Vagina (tissue), 2 donors: ENCODE results near the gene MTIF3.

Source experiments
- POLR2A ChIP-seq, 2 donors: fragments of 450-650 bp; IDR thresholded peaks; one replicate each; pipeline ENCODE4 v1.6.1; 2017; ENCODE audit warnings: antibody characterized with exemption in 2 of 2, mild to moderate bottlenecking in 2 of 2, moderate library complexity in 2 of 2
- POLR2AphosphoS5 ChIP-seq, 2 donors: sonication (generic); formaldehyde crosslinking; IDR thresholded peaks; one replicate each; pipeline ENCODE4 v1.9.0; 2017; ENCODE audit warnings: antibody characterized with exemption in 2 of 2, mild to moderate bottlenecking in 2 of 2, low read depth in 1 of 2; ENCODE audit not compliant: insufficient read depth in 1 of 2
- TF ChIP-seq, protein P1 (sequence below), 3 experiments: fragments of 450-650 bp in 2 of 3; fragments of 200-600 bp in 1 of 3; sonication (generic) in 1 of 3; IDR thresholded peaks; one replicate each; pipeline ENCODE4 v1.5.1; 2017 to 2019; ENCODE audit warnings: antibody characterized with exemption in 3 of 3, mild to moderate bottlenecking in 2 of 3, moderate library complexity in 2 of 3

DNA sequence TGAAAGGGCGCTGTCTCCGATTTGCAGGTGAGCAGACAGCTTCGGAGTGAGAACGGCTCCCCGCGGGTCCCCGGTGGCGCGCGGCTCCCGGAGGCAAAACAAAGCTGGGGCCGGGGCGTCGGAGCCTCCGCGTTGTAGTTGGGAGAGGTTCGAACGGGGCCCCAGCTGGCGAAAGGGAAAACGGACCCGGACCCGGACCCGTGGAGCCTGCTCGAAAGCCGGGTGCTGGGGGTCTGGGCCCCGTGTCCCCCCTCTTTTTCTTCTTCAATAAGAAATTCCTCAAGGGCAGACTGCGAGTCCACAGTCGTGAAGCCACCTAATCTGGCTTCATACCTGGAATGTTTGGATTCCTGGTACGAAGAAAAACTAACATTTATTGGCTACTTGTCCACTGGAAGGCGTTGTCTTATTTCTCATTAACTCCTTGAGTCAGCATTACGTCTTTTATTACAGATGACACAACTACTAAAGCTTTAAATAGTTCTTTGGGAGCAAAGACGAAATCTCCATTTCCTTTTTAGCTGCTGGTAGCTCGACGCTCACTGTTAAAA lies 632 bp upstream of the MTIF3 start:
- TF ChIP-seq, protein P1, sequence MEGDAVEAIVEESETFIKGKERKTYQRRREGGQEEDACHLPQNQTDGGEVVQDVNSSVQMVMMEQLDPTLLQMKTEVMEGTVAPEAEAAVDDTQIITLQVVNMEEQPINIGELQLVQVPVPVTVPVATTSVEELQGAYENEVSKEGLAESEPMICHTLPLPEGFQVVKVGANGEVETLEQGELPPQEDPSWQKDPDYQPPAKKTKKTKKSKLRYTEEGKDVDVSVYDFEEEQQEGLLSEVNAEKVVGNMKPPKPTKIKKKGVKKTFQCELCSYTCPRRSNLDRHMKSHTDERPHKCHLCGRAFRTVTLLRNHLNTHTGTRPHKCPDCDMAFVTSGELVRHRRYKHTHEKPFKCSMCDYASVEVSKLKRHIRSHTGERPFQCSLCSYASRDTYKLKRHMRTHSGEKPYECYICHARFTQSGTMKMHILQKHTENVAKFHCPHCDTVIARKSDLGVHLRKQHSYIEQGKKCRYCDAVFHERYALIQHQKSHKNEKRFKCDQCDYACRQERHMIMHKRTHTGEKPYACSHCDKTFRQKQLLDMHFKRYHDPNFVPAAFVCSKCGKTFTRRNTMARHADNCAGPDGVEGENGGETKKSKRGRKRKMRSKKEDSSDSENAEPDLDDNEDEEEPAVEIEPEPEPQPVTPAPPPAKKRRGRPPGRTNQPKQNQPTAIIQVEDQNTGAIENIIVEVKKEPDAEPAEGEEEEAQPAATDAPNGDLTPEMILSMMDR (IDR thresholded peaks at IDR 0.05): no peak
- TF ChIP-seq POLR2AphosphoS5 (IDR thresholded peaks at IDR 0.05; ENCODE audit: insufficient read depth in 1 of 2, low read depth in 1 of 2): no peak
- no peak for TF ChIP-seq POLR2A (IDR thresholded peaks at IDR 0.05)
